Esophagus muscularis mucosa (tissue), 4 donors: ENCODE measurements around the gene PTPRD.

Experiments
- EP300 ChIP-seq: sonication (generic); formaldehyde crosslinking; IDR thresholded peaks from one replicate; pipeline ENCODE4 v1.6.1; 2017; ENCODE audit warnings: antibody characterized with exemption
- POLR2A ChIP-seq: fragments of 450-650 bp; IDR thresholded peaks from one replicate; pipeline ENCODE4 v1.6.1; 2017; ENCODE audit warnings: antibody characterized with exemption, moderate library complexity, mild to moderate bottlenecking, low read depth
- POLR2AphosphoS5 ChIP-seq, 2 donors: sonication (generic); formaldehyde crosslinking; IDR thresholded peaks; one replicate each; pipeline ENCODE4 v1.6.1; 2017; ENCODE audit warnings: antibody characterized with exemption in 2 of 2
- TF ChIP-seq, protein P1 (sequence below), 3 experiments: fragments of 200-600 bp in 2 of 3; fragments of 450-650 bp in 1 of 3; sonication (generic) in 2 of 3; IDR thresholded peaks; one replicate each; pipeline ENCODE4 v1.5.1; 2017 to 2019; ENCODE audit warnings: antibody characterized with exemption in 3 of 3, mild to moderate bottlenecking in 2 of 3, moderate library complexity in 1 of 3

DNA sequence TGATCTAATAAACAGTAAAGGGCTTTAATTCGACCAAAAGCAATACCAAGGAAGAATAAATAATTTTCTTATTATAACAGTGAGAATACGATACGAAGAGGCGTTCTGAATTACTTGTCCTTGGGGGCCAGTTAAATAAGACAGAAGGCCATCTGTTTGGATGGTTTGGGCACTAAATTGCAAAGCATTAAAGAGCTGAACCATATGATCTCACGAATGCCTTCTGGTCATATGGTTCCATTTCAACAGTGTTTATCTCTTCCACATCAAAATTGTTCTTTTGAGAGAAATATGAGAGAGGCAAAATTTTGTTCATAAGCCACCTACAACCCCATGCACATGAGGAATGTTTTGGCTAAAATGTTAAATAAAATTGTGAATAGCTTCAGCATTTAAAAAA lies 605.4 kb downstream of the PTPRD start:
- TF ChIP-seq POLR2A: no peak
- TF ChIP-seq, protein P1, sequence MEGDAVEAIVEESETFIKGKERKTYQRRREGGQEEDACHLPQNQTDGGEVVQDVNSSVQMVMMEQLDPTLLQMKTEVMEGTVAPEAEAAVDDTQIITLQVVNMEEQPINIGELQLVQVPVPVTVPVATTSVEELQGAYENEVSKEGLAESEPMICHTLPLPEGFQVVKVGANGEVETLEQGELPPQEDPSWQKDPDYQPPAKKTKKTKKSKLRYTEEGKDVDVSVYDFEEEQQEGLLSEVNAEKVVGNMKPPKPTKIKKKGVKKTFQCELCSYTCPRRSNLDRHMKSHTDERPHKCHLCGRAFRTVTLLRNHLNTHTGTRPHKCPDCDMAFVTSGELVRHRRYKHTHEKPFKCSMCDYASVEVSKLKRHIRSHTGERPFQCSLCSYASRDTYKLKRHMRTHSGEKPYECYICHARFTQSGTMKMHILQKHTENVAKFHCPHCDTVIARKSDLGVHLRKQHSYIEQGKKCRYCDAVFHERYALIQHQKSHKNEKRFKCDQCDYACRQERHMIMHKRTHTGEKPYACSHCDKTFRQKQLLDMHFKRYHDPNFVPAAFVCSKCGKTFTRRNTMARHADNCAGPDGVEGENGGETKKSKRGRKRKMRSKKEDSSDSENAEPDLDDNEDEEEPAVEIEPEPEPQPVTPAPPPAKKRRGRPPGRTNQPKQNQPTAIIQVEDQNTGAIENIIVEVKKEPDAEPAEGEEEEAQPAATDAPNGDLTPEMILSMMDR (IDR thresholded peaks at IDR 0.05): no peak
- no peak for TF ChIP-seq EP300
- TF ChIP-seq POLR2AphosphoS5 (IDR thresholded peaks at IDR 0.05): no peak
